GM19328 (cell line): ENCODE results near the gene HPCAL1.

Source experiments
- ATAC-seq: cut with Tn5 transposase; IDR thresholded peaks from one replicate; pipeline ENCODE4 v1.9.1; 2021; ENCODE audit warnings: mild to moderate bottlenecking, moderate library complexity; ENCODE audit not compliant: unreplicated experiment

Gene HPCAL1

DNA sequence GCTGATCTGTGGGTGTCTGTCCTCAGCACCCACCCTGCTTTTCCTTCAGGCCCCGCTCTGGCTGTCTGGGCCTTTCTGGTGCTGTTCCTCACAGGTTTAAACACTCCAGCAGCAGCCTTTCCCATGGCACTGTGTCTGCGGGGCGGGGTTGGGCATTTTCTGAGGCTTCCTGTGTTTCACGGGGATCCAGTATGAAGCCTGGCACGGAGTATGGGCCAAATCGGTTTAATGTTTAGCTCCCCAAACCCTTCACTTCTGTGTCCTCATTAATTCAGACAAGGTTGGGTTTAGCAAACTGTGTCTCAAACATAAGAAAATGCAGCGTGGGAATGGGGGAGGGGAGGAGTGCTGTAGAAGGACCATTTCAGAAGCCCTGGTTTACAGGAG is 44.9 kb downstream of the HPCAL1 start:
- ATAC-seq, result no peak

DNA sequence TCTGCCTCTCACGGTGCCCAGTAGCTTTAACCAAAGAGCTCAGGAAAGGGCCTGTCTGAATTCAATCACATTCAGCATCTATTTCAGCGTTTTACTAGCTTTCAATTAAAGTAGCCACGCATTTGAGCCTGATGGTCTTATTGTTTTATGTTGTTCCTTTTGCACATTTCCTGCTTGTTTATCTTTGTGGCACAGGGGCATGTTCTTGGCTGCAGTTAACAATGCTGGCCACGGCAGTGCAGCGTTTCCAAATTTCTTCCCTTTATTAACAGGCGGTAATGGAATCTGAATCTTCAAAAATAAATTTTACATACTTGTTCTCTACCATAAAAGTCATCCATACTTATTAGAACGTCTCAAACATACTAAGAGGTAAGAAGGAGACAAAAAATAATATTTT is 46.2 kb downstream of the HPCAL1 start:
- ATAC-seq, result no peak

DNA sequence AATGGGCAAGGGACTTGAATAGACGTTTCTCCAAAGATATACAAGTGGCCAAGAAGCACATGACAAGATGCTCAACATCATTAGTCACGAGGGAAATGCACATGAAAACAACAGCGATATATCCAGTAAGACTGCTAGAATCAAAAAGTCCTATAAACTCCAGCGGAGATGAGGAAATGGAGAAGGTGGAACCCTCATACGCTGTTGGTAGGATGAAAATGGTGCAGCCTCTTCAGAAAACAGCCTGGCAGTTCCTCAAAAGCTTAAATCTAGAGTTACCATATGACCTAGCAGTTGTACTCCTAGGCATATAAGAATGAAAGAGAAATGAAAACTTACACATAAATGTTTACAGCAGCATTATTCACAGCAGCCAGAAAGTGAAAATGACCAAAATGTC is 48.1 kb downstream of the HPCAL1 start:
- no peak for ATAC-seq

DNA sequence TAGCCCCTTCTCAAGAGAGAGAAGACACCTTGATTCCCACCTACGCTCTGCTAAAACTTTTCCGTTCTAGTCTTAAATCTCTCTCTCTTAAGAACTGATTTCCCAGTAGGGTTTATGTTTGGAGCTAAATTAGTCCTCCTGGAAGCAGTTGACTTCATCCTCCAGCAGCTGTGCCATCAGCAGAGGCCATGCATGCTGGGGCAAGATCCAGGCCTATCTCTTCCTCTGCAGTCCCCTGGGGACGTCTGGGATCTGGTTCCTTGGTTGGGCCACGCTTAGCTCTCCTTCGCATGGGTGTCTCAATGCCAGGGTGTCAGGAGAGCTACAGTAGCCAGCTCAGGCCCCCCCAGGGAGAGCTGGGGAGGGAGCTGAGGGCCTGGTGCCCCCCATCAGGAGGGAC is 49.7 kb downstream of the HPCAL1 start:
- no peak for ATAC-seq

DNA sequence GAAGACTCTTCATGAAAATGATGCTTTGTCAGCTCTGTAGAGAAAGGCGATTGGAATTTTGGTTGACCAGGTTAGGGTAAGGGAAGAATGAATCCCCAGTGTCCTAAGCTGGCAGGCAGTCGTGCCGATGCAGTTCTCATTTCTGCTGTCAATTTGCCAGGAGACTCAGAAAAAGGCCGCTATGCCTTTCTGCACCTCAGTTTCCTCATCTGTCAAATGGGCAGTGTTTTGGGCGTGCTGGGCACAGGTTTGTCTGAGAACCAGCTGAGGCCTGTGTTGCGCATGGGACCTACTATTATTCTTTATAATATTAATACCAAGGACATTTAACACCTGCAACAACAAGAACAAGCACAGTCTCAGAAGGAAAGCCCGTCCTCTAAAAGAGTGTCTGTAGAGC is 50.3 kb downstream of the HPCAL1 start:
- no peak for ATAC-seq

DNA sequence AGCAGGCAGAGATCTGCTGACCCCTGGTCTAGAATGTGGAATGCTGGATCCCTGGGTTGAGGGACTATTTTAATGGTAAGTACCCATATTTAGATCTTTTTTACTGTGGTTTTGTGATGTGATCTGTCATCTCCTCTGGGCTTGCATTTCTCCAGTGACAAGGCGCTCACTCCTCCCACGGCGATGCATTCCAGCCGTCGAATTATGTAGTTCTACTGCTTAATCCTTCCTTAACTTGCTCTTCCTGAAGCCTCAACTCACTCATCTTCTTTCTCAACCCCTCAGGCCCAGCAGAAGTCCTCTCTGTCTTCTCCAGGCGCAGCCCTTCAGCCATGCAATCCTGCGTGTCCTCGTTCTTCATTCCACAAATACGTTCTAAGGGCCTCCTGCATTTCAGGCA is 51.2 kb downstream of the HPCAL1 start:
- no peak for ATAC-seq

DNA sequence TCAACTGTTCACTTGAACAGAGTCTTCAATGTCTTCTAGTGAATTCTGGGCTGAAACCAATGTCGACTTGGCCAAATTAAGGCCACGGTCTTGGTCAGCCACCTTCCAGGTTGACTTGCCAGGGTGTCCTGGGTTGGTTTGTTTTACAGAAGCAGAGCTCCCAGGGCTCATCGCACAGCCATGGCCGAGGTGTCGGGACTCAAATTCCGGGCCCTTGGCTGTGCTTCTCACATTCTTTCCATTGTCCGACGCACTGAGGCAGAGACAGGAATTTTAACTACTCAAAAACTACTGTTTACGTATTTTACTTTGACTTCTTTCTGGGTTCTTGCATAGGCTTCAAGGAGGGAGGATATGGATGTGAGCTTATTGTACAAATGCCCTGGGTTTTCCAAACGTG is 51.7 kb downstream of the HPCAL1 start:
- ATAC-seq, result no peak

DNA sequence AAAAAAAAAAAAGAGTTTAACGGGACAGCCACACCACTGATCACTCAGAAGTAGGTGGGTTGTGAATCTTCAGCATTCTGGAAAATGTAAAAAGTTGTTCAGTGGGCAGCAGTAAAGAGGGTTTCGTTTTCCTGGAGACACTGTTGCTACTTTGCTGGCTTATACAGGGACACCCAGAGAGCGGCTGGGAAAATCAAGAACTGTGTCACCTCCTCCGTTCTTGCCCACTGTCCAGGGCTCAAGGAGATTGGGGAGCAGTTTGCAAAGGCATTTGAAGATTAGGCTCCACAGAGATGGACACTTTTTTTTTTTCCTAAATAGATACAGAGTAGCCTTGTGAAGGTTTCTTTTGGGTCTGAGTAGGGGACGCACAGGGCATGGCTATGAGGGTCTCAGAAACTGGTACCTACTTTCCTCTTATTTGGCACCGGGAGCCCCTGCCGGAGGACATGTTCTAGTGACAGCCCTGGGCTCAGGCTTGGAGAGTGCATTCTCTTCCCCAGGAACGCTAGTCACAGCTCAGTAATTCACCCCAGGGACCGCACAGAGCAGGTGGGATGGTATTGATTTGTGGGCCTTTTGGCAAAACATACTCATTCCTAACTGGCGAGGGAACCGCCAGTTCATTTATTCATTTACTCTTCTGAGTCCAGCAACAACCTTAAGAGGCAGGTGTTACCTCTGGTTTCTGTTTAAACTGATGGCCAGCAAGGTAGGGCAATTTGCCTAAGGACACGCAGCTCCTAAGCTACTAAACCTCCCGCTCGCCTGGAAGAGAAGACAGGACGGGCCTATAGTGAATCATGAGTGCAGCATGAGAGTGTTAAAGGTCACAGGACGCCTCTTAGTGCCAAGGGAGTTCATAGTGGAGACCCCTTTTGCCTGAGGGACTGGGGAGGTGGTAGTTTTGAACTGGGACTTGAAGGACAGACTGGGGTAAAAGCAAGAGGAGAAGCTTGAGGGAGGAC is 53.1 kb downstream of the HPCAL1 start:
- no peak for ATAC-seq

DNA sequence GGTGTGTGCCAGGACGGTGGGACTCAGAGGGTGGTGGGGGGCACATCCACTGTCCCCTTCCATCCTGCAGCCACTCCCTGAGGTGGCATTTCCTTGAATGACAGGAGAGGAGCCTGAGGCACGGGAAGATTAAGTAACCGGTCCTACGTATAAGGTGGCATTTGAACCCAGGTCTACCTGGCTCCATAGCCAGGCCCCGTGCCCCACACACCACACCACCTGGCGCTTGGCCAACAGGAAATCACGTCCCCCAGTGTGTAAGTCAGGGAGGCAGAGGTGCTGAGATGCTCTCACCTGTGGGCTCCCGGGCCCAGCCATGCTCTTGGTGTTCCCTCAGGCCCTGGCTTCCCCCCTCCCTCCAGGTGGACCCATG is 53.7 kb downstream of the HPCAL1 start:
- no peak for ATAC-seq

DNA sequence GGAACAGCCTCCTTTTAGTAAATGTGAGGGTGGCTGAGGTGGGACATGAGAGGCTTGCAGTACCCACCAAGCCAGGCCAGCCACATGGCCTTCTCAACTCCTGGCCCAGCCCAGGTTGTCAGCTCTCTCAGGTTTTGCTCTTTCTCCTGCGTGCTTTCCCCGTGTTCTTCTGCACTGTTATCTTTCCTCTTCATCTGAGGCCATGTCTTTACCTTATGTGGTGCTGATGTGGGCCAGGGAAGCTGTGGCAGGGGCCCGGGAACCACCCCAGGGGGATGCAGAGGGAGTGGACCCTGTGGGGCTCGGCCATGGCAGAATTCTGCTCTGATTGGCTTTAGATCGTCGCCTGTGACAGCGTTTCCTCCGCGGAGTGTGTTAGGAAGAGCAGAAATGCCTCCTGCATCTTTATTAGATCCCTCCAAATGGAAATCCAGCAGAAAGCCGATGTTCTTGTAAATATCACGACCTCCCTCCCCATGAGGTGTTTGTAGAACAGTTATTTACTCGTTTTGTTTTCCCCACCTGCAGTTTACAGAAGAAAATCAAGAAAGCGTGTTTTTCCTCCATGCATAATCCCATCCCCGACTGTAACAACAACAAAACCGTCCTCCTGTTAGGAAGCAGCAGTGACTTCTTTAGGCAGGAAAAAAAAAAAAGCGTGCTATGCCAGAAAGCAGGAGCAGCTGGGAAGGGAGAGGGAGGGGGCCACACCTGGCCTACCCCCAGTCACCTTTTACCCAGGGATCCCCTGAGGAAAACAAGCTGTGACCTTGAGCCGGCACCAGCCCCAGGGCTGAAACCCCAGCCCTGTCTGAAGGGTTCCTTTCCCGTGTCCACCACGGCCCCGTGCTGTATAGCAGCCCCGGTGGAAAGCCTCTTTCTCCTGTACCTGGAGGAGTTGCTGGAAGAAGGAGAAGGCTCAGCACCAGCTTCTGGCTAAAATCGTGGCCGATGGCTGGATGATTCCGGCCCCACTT is 54.8 kb downstream of the HPCAL1 start:
- no peak for ATAC-seq

DNA sequence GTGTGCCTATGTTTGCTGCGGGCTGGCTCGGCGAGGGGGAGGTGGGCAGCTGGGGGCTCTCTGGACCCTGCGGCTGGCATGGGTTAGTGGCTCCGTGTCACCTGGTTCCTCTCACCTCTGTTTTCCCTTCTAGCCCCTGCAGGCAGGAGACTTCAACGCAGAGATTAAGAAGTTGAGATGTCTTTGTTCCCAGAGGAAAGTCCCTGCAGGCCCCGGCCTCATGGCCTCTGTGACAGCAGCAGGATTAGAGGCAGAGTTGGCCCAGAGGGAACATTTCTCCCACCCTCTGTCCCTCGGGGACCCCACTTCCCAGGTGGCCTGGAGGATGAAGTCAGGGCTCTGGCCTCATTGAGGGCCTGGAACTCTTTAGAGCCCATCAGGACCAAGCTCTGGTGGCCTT is 56.5 kb downstream of the HPCAL1 start:
- ATAC-seq, result no peak

DNA sequence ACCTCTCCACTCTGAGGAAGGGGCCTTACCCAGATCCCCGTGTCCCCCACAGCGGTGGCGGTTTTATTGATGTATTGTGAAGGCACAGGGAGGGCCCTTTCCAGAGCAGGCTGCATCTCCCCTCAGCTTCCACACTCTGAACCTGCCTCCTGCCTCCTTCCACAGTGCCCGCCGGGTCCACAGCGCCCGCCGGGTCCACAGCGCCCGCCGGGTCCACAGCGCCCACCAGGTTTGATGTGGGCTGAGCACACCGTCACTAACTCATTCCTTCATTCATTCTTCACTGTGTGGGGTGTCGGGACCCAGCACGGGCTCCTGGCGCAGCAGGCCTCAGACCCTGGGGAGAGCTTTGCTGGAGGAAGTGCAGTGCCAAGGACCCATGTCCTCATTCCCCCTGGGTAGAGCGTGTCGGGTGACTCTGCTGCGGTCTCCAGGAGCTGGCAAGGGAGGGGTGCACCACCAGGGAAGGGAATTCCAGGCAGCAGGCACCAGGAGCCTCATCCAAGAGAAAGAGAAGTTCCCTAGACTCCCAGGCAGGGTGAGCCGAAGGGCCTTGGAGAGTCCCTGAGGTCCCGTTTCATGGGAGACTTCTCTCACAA is 57.1 kb downstream of the HPCAL1 start:
- no peak for ATAC-seq

DNA sequence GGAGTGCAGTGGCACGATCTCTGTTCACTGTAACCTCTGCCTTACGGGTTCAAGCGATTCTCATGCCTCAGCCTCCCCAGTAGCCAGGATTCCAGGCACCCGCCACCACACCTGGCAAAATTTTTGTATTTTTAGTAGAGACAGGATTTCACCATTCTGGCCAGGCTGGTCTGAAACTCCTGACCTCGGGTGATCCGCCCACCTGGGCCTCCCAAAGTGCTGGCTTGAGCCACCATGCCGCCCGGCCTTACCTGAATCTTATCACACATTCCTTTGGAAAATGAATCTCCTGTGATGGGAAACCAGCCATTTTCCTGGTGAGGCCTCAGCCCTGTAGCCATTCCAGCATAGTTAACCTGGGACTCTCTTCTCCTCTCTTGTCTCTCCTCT is 57.8 kb downstream of the HPCAL1 start:
- ATAC-seq, result no peak

DNA sequence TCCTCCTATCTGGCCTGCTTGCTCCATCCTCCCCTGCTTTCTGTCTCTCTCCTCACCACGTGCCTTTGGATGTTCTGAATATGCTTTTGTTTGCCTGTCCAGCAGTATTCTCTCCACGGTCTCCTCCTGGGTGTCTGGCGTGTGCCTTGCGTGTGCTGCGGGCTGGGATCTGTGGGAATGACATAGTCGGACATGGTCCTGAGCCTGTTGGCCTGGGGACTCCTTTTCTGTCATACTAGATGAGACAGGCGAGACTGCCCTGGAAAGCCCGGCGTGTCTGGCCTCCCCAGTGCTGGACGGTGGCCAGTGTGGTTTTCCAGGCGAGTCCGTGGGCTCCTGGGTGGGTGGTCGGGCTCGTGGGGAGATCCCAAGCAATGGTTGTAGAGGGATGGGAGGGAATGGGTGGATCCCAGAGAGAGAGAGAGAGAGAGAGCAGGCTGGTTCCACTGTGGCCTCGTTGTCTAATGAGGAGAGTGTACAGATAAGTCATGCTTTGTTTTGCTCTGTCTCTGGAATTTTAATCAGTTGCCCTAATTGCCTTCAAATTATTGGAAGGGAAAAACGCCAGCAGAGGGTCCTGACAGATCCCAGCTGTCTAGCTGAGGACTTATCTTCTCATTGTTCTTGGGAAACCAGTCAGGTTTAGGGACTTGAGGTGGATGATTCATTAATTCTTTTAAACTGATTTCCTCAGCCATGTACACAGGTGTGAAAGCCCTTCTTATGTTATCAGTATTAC is 58.3 kb downstream of the HPCAL1 start:
- no peak for ATAC-seq

DNA sequence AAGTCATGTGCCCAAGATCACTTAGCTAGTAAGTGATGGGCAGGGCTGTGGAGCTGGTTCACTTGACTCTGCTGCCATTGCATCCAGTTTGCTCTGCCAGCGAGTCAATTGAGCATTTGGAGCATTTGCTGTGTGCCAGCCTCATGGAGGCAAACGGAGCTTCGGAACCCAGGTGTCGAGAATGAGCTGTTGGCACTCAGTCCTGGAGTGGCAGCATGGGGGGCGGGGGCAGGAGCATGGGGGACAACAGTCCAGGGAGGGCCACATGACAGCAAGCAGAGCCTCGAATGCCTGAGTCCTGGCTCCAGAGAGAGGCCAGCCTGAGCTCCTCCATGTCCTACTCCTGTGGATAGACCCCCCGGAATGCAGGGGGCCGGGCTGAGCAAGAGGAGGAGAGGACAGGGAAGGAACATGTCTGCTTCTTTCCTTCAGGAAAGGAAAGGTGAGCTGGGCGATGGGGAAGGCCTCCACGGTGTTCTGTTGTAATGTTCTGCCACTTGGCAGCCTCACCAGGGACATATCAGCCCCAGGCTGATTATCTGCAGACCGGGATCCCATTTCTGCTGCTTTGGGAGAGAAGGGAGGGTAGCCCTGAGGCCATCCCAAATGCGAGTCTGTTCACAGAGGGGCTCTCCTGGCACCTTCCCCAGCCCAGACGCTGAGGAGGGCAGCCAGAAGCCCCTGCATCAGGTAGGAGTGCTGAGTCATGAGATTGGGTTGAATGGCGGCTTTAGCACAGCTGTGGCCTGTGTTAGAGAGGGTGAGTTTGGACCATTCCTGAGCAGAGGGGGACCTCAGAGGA is 59.6 kb downstream of the HPCAL1 start:
- ATAC-seq, result no peak

DNA sequence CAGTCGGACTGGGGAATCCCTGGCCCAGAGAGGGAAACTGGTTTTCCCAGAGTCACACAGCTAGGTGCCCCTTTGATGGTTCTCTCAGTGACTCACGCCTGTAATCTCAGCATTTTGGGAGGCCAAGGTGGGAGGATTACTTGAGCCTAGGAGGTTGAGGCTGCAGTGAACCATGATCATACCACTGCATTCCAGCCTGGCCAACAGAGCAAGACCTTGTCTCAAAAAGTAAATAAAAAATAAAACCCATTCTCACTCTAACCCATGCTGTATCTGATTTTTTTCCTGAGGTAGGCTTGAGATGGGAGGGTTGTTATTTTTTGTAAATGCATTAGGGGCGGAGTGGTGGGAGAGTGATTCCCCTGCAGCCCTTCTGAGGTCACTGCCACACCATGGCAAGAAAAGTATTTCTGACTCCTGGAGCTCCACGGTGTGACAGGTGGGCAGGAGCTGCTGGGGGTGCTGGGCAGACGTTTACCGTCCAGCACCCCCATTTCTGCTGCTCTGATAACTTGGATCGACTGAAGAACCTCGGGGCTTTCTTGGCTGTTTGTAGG is 60.3 kb downstream of the HPCAL1 start:
- ATAC-seq, result no peak

DNA sequence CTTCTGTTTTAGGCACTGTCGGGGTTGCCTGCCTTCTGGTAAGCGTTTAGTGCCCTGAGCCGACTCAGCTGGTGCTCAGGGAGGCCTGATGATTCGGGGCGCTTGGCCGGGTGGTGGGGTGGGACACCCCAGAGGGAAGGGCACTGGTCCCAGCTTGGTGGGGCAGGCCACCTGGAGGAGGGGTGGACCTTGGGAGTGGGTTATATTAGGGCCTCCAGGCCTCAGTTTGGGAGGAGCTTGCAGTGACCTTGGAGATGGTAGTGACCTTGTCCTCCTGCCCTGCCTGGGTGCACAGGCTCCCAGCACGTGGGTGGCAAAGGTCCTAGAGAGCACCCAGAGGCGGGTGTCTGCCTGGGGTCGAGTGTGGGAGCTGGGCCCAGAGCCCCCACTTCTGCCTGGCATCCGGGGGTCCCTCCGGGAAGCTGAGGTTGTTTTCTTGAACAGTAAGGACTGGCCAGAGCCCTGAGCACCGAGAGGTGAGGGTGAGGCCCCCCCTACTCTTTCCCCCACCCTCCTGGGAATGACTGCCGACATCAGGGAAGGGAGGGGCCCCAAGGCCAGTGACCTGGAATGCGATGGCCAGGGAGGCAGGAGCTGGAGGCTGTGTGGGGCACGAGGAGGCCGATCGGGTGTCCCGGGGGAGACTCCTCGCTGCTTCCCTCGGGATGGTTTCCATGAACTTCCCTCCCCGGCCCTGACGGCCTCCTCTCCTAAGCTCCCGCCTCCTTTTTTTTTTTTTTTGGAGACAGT is 61.3 kb downstream of the HPCAL1 start:
- ATAC-seq, result no peak

DNA sequence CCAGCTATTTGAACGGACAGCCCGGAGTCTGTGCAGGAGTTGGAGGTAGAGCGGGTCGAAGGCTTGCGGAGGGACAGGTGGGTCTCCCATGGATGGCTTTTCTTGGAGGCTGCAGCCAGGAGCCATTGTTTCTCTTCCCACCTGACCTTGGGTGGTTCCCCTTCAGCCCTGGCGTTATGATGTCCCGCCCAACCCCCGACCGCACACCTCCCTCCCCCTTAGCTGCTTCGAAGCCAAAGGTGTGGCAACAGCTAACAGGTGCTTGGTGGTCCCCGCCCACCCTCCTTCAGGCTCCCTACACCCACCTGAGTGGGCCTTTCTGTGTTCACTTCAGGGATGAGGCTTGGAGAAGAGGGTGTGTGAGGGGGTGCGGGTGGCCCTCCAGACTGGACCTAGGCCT is 62.7 kb downstream of the HPCAL1 start:
- ATAC-seq, result no peak
